ENCODE results near the gene SETD3. TPM values are rescaled to one million over a fixed set of nuclear protein-coding genes. Genes with fewer than 3 reads are reported as not detected.

Gene SETD3
- total RNA-seq, 5 donors from 2014 or later (not counting 1 experiment from before 2014, with no cell fraction given) = 47.7 to 64.6 (median 52.4) TPM

GRCh38 chr14:99356031-99356608 lies 124.5 kb downstream of the SETD3 start:
- Histone ChIP-seq H3K4me1 (ENCODE audit: control insufficient read depth in 1 of 2, extremely low read depth in 1 of 2, insufficient read depth in 2 of 2, low read length in 2 of 2) (no peaks in the 10 kb centered on the region), H3K9me3 (no peaks in the 10 kb centered on the region), H3K27me3 (replicated peaks in 1 of 2; ENCODE audit: control insufficient read depth in 2 of 2, extremely low read depth in 1 of 2, insufficient read depth in 2 of 2, low read length in 1 of 2) (peaks cover 0 to 30% of the 10 kb centered on the region in 2 experiments), H3K27ac (ENCODE audit: low read length) (no peak overlapping the region), H3K36me3 (ENCODE audit: control insufficient read depth in 2 of 2, extremely low read depth in 1 of 2, insufficient read depth in 1 of 2, low read length in 1 of 2) (no peaks in the 10 kb centered on the region), H3K4me3 (ENCODE audit: control insufficient read depth in 1 of 2, extremely low read depth in 1 of 2, low read length in 1 of 2) (no peak overlapping the region)
- H3K9me3 Mint-ChIP-seq = no peaks in the 10 kb centered on the region
- ATAC-seq (replicated peaks in 1 of 4) (no peak), DNase-seq (no peak)
- WGBS (ENCODE audit: insufficient coverage) = 82% methylated on average over 5 of the region's 15 CpGs
- H3K27me3 Mint-ChIP-seq = peaks cover 0 to 4% of the 10 kb centered on the region in 2 donors
- no peak overlapping the region for H3K4me3 Mint-ChIP-seq
- H3K4me1 Mint-ChIP-seq = no peaks in the 10 kb centered on the region
- ChIA-PET CTCF (no interaction called here), POLR2A (no interaction called here)
- no peak overlapping the region for H3K27ac Mint-ChIP-seq
- H3K36me3 Mint-ChIP-seq = no peaks in the 10 kb centered on the region

GRCh38 chr14:99354166-99354875 lies 126.3 kb downstream of the SETD3 start:
- ChIA-PET CTCF (no interaction called here), POLR2A (no interaction called here)
- Mint-ChIP-seq H3K4me1 (no peaks in the 10 kb centered on the region), H3K9me3 (no peaks in the 10 kb centered on the region), H3K27ac (no peak overlapping the region), H3K36me3 (no peaks in the 10 kb centered on the region), H3K4me3 (no peak overlapping the region), H3K27me3 (peaks cover 0 to 4% of the 10 kb centered on the region in 2 donors)
- DNase-seq = no peak
- H3K27ac ChIP-seq (ENCODE audit: low read length) = no peak overlapping the region
- WGBS (ENCODE audit: insufficient coverage) = 63% methylated on average over 2 of the region's 7 CpGs
- H3K9me3 ChIP-seq = no peaks in the 10 kb centered on the region
- H3K4me1 ChIP-seq (ENCODE audit: control insufficient read depth in 1 of 2, extremely low read depth in 1 of 2, insufficient read depth in 2 of 2, low read length in 2 of 2) = no peaks in the 10 kb centered on the region
- no peak overlapping the region for H3K4me3 ChIP-seq (ENCODE audit: control insufficient read depth in 1 of 2, extremely low read depth in 1 of 2, low read length in 1 of 2)
- H3K36me3 ChIP-seq (ENCODE audit: control insufficient read depth in 2 of 2, extremely low read depth in 1 of 2, insufficient read depth in 1 of 2, low read length in 1 of 2) = no peaks in the 10 kb centered on the region
- ATAC-seq (replicated peaks in 1 of 4) = no peak
- peaks cover 0 to 42% of the 10 kb centered on the region in 2 experiments for H3K27me3 ChIP-seq (replicated peaks in 1 of 2; ENCODE audit: control insufficient read depth in 2 of 2, extremely low read depth in 1 of 2, insufficient read depth in 2 of 2, low read length in 1 of 2)

- Histone ChIP-seq H3K9me3 (no peaks in the 10 kb centered on the region), H3K4me1 (ENCODE audit: control insufficient read depth in 1 of 2, extremely low read depth in 1 of 2, insufficient read depth in 2 of 2, low read length in 2 of 2) (no peaks in the 10 kb centered on the region), H3K27me3 (replicated peaks in 1 of 2; ENCODE audit: control insufficient read depth in 2 of 2, extremely low read depth in 1 of 2, insufficient read depth in 2 of 2, low read length in 1 of 2) (peaks cover 0 to 41% of the 10 kb centered on the region in 2 experiments), H3K36me3 (ENCODE audit: control insufficient read depth in 2 of 2, extremely low read depth in 1 of 2, insufficient read depth in 1 of 2, low read length in 1 of 2) (no peaks in the 10 kb centered on the region), H3K4me3 (ENCODE audit: control insufficient read depth in 1 of 2, extremely low read depth in 1 of 2, low read length in 1 of 2) (no peak overlapping the region), H3K27ac (ENCODE audit: low read length) (no peak overlapping the region)
- Mint-ChIP-seq H3K36me3 (no peaks in the 10 kb centered on the region), H3K27me3 (peaks cover 0 to 4% of the 10 kb centered on the region in 2 donors), H3K4me1 (no peaks in the 10 kb centered on the region), H3K27ac (no peak overlapping the region), H3K9me3 (no peaks in the 10 kb centered on the region), H3K4me3 (no peak overlapping the region)
- POLR2A ChIA-PET = no interaction called here
- ATAC-seq (replicated peaks in 1 of 4) = no peak
- no peak for DNase-seq
- WGBS (ENCODE audit: insufficient coverage) = 92% methylated on average over 15 of the region's 26 CpGs
- CTCF ChIA-PET = no interaction called here
Measured at GRCh38 chr14:99352688-99353280, 127.9 kb downstream of the SETD3 start.

- Histone ChIP-seq H3K27ac (ENCODE audit: low read length) (no peak overlapping the region), H3K4me3 (ENCODE audit: control insufficient read depth in 1 of 2, extremely low read depth in 1 of 2, low read length in 1 of 2) (no peak overlapping the region), H3K9me3 (no peaks in the 10 kb centered on the region), H3K27me3 (replicated peaks in 1 of 2; ENCODE audit: control insufficient read depth in 2 of 2, extremely low read depth in 1 of 2, insufficient read depth in 2 of 2, low read length in 1 of 2) (peaks cover 0 to 41% of the 10 kb centered on the region in 2 experiments), H3K4me1 (ENCODE audit: control insufficient read depth in 1 of 2, extremely low read depth in 1 of 2, insufficient read depth in 2 of 2, low read length in 2 of 2) (no peaks in the 10 kb centered on the region), H3K36me3 (ENCODE audit: control insufficient read depth in 2 of 2, extremely low read depth in 1 of 2, insufficient read depth in 1 of 2, low read length in 1 of 2) (no peaks in the 10 kb centered on the region)
- H3K36me3 Mint-ChIP-seq = no peaks in the 10 kb centered on the region
- H3K4me3 Mint-ChIP-seq = no peak overlapping the region
- CTCF ChIA-PET = no interaction called here
- no peak for ATAC-seq (replicated peaks in 1 of 4)
- WGBS (ENCODE audit: insufficient coverage) = 77% methylated on average over 5 of the region's 14 CpGs
- POLR2A ChIA-PET = no interaction called here
- H3K27ac Mint-ChIP-seq = no peak overlapping the region
- H3K4me1 Mint-ChIP-seq = no peaks in the 10 kb centered on the region
- peaks cover under 1 to 4% of the 10 kb centered on the region in 2 donors for H3K27me3 Mint-ChIP-seq
- H3K9me3 Mint-ChIP-seq = no peaks in the 10 kb centered on the region
- DNase-seq = no peak
Measured at GRCh38 chr14:99351166-99352007, 129.3 kb downstream of the SETD3 start.

- DNase-seq = no peak
- POLR2A ChIA-PET = no interaction called here
- H3K4me1 Mint-ChIP-seq = no peaks in the 10 kb centered on the region
- H3K4me3 Mint-ChIP-seq = no peak overlapping the region
- no peak for ATAC-seq (replicated peaks in 1 of 4)
- no peaks in the 10 kb centered on the region for H3K9me3 Mint-ChIP-seq
- WGBS (ENCODE audit: insufficient coverage) = 94% methylated on average over 5 of the region's 12 CpGs
- Histone ChIP-seq H3K27ac (ENCODE audit: low read length) (no peak overlapping the region), H3K9me3 (no peaks in the 10 kb centered on the region), H3K36me3 (ENCODE audit: control insufficient read depth in 2 of 2, extremely low read depth in 1 of 2, insufficient read depth in 1 of 2, low read length in 1 of 2) (no peaks in the 10 kb centered on the region), H3K27me3 (replicated peaks in 1 of 2; ENCODE audit: control insufficient read depth in 2 of 2, extremely low read depth in 1 of 2, insufficient read depth in 2 of 2, low read length in 1 of 2) (peaks cover under 1 to 41% of the 10 kb centered on the region in 2 experiments), H3K4me3 (ENCODE audit: control insufficient read depth in 1 of 2, extremely low read depth in 1 of 2, low read length in 1 of 2) (no peak overlapping the region), H3K4me1 (ENCODE audit: control insufficient read depth in 1 of 2, extremely low read depth in 1 of 2, insufficient read depth in 2 of 2, low read length in 2 of 2) (no peaks in the 10 kb centered on the region)
- H3K27ac Mint-ChIP-seq = no peak overlapping the region
- no peaks in the 10 kb centered on the region for H3K36me3 Mint-ChIP-seq
- H3K27me3 Mint-ChIP-seq = peaks cover 6 to 7% of the 10 kb centered on the region in 2 donors
- CTCF ChIA-PET = no interaction called here
Measured at GRCh38 chr14:99350751-99351150, 129.9 kb downstream of the SETD3 start.

- ChIA-PET CTCF (no interaction called here), POLR2A (no interaction called here)
- Histone ChIP-seq H3K4me1 (ENCODE audit: control insufficient read depth in 1 of 2, extremely low read depth in 1 of 2, insufficient read depth in 2 of 2, low read length in 2 of 2) (no peaks in the 10 kb centered on the region), H3K27ac (ENCODE audit: low read length) (no peak overlapping the region), H3K27me3 (replicated peaks in 1 of 2; ENCODE audit: control insufficient read depth in 2 of 2, extremely low read depth in 1 of 2, insufficient read depth in 2 of 2, low read length in 1 of 2) (peaks cover 2 to 47% of the 10 kb centered on the region in 2 experiments), H3K9me3 (no peaks in the 10 kb centered on the region), H3K36me3 (ENCODE audit: control insufficient read depth in 2 of 2, extremely low read depth in 1 of 2, insufficient read depth in 1 of 2, low read length in 1 of 2) (no peaks in the 10 kb centered on the region), H3K4me3 (ENCODE audit: control insufficient read depth in 1 of 2, extremely low read depth in 1 of 2, low read length in 1 of 2) (no peak overlapping the region)
- peaks cover 11 to 13% of the 10 kb centered on the region in 2 donors for H3K27me3 Mint-ChIP-seq
- DNase-seq (no peak), ATAC-seq (replicated peaks in 1 of 4) (no peak)
- 83% methylated on average over 5 of the region's 13 CpGs for WGBS (ENCODE audit: insufficient coverage)
- no peaks in the 10 kb centered on the region for H3K36me3 Mint-ChIP-seq
- H3K4me1 Mint-ChIP-seq = no peaks in the 10 kb centered on the region
- no peak overlapping the region for H3K27ac Mint-ChIP-seq
- H3K4me3 Mint-ChIP-seq = no peak overlapping the region
- H3K9me3 Mint-ChIP-seq = no peaks in the 10 kb centered on the region
Measured at GRCh38 chr14:99349721-99350495, 130.8 kb downstream of the SETD3 start.
